Left colon (tissue), 2 donors: ENCODE results near the gene SHANK1. TPM values are rescaled to one million over a fixed set of nuclear protein-coding genes. Genes with fewer than 3 reads are reported as not detected.
"Not testable (repeated sequence)": the region's sequence is repeated elsewhere in the genome, so short reads cannot be mapped to it uniquely, and the experiment has no call there.

ENCODE experiments used
- ATAC-seq: fragments of 200-7000 bp; cut with Tn5 transposase; one replicate; pipeline ENCODE4 v1.9.1; 2020; ENCODE audit warnings: mild to moderate bottlenecking, moderate library complexity
- DNase-seq, 2 donors: peaks; one replicate each; pipeline ENCODE4 v3.0.0-alpha.2; 2020
- intact Hi-C, 2 donors: fragments of 100-400 bp; cut with DNase I in 1 of 2; cut with micrococcal nuclease in 1 of 2; formaldehyde crosslinking; loops; one replicate each; pipeline versions ENCODE4 v1.11.2 to v1.14.0; 2022; cut with DNase I, micrococcal nuclease
- total RNA-seq, 2 donors: library from RNA; stranded (reverse); fragmentation: NEBNext Ultra II Directional; extraction: Animal tissue kit (Norgen Biotek cat#: 25700); gene quantifications; one replicate each; pipeline ENCODE4 v1.2.1, GENCODE V29; 2021
- donor health status: DM: no; HTN: no; CAD: no.
- donor health status: DM: yes; HTN: yes; CAD: no.

SHANK1 gene
- total RNA-seq, 2 donors from 2014 or later = 0.21 to 0.36 TPM

GRCh38 chr19:50628551-50628950, 91.1 kb downstream of the SHANK1 start:
- DNase-seq (no peak), ATAC-seq (no peak)

DNA sequence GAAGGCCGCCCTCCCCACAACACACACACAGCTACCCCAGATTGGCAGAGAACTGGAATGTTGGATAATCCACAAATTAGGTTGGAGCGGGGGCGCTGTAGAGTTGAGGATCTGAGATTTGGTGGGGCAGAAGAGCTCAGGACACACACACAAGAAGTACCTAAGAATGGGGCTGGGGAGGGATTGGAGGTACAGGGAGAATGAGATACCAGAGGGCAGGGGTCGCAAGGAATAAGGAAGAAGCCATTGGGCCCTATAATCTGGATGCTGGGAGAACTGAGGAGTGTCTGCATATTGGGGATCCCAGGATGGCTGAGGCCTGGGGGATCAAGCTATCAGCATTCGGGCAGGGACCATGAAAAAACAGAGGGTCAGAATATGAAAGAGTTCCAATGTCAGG, 91.5 kb downstream of the SHANK1 start:
- no peak for ATAC-seq
- DNase-seq = no peak
- intact Hi-C loops = no loop called here

More at GRCh38 chr19:50628551-50628950, 91.1 kb downstream of the SHANK1 start:
- intact Hi-C loops = no loop called here

DNA sequence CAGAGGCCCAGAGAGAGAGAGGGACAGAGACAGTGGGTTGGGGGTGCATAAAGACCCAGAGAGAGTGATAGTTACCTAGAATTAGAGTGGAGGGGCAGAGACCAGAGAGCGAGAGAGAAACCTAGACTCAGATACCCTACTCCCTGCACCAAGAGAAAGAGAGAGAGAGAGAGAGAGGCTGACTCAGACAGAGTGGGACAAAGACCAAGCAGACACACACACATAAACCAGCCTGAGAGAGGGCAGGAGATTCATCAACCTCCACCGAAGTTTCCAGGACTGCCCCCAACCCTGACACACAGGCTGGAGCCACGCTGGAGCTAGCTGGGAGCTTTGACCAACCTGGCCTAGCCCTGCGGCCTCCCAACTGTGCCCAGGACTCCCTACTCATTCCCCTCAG, 92.8 kb downstream of the SHANK1 start:
- intact Hi-C loops = no loop called here
- DNase-seq = no peak
- no peak for ATAC-seq

- DNase-seq (no peak), ATAC-seq (no peak)
- intact Hi-C loops = no loop called here
Measured at GRCh38 chr19:50626011-50626410, 93.6 kb downstream of the SHANK1 start.

DNA sequence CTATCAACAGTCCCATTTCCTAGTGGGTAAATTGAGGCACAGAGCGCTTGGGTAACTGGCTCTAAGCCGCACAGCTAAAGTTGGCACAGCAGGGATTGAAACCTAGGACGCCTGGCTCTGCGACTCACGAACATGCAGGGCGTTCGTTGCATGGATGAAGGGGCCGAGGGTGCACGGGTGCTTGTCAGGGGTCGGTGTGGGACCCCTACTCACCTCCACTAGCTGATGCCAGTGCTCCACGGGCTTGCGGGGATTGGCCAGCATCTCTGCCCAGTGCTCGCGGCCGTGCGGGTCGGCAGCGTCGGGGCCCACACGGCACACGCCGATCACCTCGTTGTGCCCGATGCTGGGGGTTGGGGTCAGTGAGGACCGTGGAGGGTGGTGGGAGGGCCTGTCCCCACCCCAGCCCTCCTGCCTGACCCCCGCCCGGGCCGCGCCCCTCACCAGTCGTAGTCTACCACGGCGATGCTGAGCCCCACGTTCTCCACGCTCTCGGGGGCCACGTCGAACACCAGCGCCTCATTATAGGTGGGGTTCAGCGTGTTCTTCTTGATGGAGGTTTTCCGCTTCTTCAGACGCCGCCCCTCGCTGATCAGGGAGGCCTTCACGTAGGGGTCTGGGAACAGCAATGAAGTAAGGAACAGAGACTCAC, 94.5 kb downstream of the SHANK1 start:
- DNase-seq (no peak), ATAC-seq (no peak)
- intact Hi-C loops = no loop called here

GRCh38 chr19:50620394-50620906, 99.2 kb downstream of the SHANK1 start:
- ATAC-seq, DNase-seq, intact Hi-C loops: not testable (repeated sequence)

DNA sequence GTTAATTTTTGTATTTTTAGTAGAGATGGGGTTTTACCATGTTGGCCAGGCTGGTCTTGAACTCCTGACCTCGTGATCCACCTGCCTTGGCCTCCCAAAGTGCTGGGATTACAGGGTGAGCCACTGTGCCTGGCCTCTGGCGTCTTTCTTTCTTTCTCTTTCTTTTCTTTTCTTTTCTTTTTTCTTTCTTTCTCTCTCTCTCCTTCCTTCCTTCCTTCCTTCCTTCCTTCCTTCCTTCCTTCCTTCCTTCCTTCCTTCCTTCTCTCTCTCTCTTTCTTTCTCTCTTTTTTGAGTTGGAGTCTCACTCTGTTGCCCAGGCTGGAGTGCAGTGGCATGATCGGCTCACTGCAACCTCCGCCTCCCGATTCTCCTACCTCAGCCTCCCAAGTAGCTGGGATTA, 100.4 kb downstream of the SHANK1 start:
- ATAC-seq, DNase-seq, intact Hi-C loops: not testable (repeated sequence)

- ATAC-seq, DNase-seq, intact Hi-C loops: not testable (repeated sequence)
Measured at GRCh38 chr19:50618379-50618778, 101.2 kb downstream of the SHANK1 start.

DNA sequence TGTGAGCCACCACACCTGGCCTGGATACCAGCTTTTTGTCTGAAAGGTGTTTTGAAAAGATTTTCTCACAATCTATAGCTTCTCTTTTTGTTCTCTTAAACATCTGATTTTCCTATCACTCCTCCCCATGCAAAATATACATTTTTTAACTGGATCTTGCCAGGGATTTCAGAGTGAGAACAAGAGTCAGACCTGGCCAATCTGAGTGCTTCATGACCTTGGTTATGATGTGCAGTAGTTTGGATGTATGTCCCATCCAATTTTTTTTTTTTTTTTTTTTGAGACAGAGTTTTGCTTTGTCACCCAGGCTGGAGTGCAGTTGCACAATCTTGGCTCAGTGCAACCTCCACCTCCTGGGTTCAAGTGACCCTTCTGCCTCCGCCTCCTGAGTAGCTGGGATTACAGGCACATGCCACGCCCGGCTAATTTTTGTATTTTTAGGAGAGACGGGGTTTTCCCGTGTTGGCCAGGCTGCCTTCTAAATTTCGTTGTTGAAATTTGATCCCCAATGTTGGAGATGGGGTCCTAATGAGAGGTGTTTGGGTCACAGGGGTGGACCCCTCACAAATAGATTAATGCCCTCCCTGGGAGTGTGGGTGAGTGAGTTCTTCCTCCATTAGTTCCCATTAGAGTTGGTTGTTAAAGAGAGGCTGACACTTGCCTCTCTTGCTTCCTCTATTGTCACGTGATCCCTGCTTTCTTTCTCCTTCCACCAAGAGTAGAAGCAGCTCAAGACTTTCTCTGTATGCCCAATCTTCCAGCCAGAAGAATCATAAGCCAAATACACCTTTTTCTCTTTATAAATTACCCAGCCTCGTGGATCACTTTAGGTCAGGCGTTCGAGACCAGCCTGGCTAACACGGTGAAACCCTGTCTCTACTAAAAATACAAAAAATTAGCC, 106.8 kb downstream of the SHANK1 start:
- ATAC-seq, DNase-seq, intact Hi-C loops: not testable (repeated sequence)

Other genes starting within 250 kb of the SHANK1 start
- 100 to 1,000 TPM; 125 to 132 TPM for gene EMC10, start 243.3 kb downstream of the SHANK1 start, total RNA-seq
- gene GARIN5A, start 243.0 kb downstream of the SHANK1 start, total RNA-seq = 1 to 10 TPM; 1.5 to 3.1 TPM
- gene JOSD2, start 208.6 kb downstream of the SHANK1 start, total RNA-seq = 10 to 100 TPM; 32.7 to 35.6 TPM
- not detected for gene ASPDH, start 205.9 kb downstream of the SHANK1 start, total RNA-seq
- 1 to 10 TPM in 1 of 2 donors, under 1 TPM in 1; 0.89 to 1.2 TPM for gene LRRC4B, start 151.4 kb downstream of the SHANK1 start, total RNA-seq
- not detected for gene SYT3, start 79.9 kb downstream of the SHANK1 start, total RNA-seq
- not detected for gene C19orf81, start 70.4 kb downstream of the SHANK1 start, total RNA-seq
- 1 to 10 TPM; 2.1 to 5.7 TPM for gene CLEC11A, start 3.6 kb upstream of the SHANK1 start, total RNA-seq
- not detected for gene GPR32, start 50.7 kb upstream of the SHANK1 start, total RNA-seq
- gene ACP4, start 70.6 kb upstream of the SHANK1 start, total RNA-seq = not detected
- 100 to 1,000 TPM; 182 to 236 TPM for gene KLK1, start 104.0 kb upstream of the SHANK1 start, total RNA-seq
- gene KLK15, start 113.8 kb upstream of the SHANK1 start, total RNA-seq = 1 to 10 TPM; 4.5 to 8.5 TPM
- 10 to 100 TPM in 1 of 2 donors, 1 to 10 TPM in 1; 5.7 to 11.7 TPM for gene KLK3, start 135.1 kb upstream of the SHANK1 start, total RNA-seq
- gene KLK2, start 153.6 kb upstream of the SHANK1 start, total RNA-seq = under 1 TPM in 1 of 2 donors, not detected in 1; 0.12 TPM
- 1 to 10 TPM; 3.5 to 6.4 TPM for gene KLK4, start 191.6 kb upstream of the SHANK1 start, total RNA-seq
- not detected for gene KLK5, start 233.2 kb upstream of the SHANK1 start, total RNA-seq
- not detected for gene KLK6, start 249.8 kb upstream of the SHANK1 start, total RNA-seq